KMS-11 (cell line): ENCODE data around the gene ZBTB7C.

Experiments used
- H2AFZ ChIP-seq: fragments of 200-600 bp; sonication (generic); 2 replicates; pipeline ENCODE4 v1.6.1; 2016; ENCODE audit warnings: antibody characterized with exemption, mixed run types, low read depth
- H3K27ac ChIP-seq: fragments of 200-600 bp; sonication (generic); 2 replicates; pipeline ENCODE4 v1.6.1; 2016; ENCODE audit warnings: mild to moderate bottlenecking, mixed run types
- H3K27me3 ChIP-seq: fragments of 200-600 bp; sonication (generic); 2 replicates; pipeline ENCODE4 v1.6.1; 2017; ENCODE audit warnings: mild to moderate bottlenecking, low read depth, mixed run types, moderate library complexity; ENCODE audit not compliant: insufficient read depth
- H3K36me3 ChIP-seq: fragments of 200-600 bp; sonication (generic); 2 replicates; pipeline ENCODE4 v1.6.1; 2017; ENCODE audit warnings: mild to moderate bottlenecking, mixed run types; ENCODE audit not compliant: insufficient read depth
- H3K4me1 ChIP-seq: fragments of 200-600 bp; sonication (generic); 2 replicates; pipeline ENCODE4 v1.6.1; 2016; ENCODE audit warnings: mild to moderate bottlenecking, low read depth, mixed run types; ENCODE audit not compliant: poor library complexity, severe bottlenecking
- H3K4me2 ChIP-seq: fragments of 200-600 bp; sonication (generic); 2 replicates; pipeline ENCODE4 v1.7.0; 2016; ENCODE audit warnings: mild to moderate bottlenecking, mixed run types
- H3K4me3 ChIP-seq: fragments of 200-600 bp; sonication (generic); IDR thresholded peaks from 2 replicates; pipeline ENCODE4 v1.6.1; 2017; ENCODE audit warnings: low read depth, low read length, mixed read lengths; ENCODE audit not compliant: insufficient read depth
- H3K79me2 ChIP-seq: fragments of 200-600 bp; sonication (generic); 2 replicates; pipeline ENCODE4 v1.6.1; 2016; ENCODE audit warnings: low read depth, mixed run types; ENCODE audit not compliant: insufficient read depth
- H3K9ac ChIP-seq: fragments of 200-600 bp; sonication (generic); 2 replicates; pipeline ENCODE4 v1.6.1; 2016; ENCODE audit warnings: mild to moderate bottlenecking, mixed run types
- H4K20me1 ChIP-seq: fragments of 200-600 bp; sonication (generic); 2 replicates; pipeline ENCODE4 v1.6.1; 2016; ENCODE audit warnings: mild to moderate bottlenecking, mixed run types; ENCODE audit not compliant: insufficient read depth
- CTCF ChIP-seq: fragments of 200-600 bp; sonication (generic); conservative IDR thresholded peaks from 2 replicates; pipeline ENCODE4 v1.6.1; 2017; ENCODE audit warnings: low read depth, mild to moderate bottlenecking, antibody characterized with exemption, low read length, moderate library complexity, mixed read lengths

Gene ZBTB7C

DNA sequence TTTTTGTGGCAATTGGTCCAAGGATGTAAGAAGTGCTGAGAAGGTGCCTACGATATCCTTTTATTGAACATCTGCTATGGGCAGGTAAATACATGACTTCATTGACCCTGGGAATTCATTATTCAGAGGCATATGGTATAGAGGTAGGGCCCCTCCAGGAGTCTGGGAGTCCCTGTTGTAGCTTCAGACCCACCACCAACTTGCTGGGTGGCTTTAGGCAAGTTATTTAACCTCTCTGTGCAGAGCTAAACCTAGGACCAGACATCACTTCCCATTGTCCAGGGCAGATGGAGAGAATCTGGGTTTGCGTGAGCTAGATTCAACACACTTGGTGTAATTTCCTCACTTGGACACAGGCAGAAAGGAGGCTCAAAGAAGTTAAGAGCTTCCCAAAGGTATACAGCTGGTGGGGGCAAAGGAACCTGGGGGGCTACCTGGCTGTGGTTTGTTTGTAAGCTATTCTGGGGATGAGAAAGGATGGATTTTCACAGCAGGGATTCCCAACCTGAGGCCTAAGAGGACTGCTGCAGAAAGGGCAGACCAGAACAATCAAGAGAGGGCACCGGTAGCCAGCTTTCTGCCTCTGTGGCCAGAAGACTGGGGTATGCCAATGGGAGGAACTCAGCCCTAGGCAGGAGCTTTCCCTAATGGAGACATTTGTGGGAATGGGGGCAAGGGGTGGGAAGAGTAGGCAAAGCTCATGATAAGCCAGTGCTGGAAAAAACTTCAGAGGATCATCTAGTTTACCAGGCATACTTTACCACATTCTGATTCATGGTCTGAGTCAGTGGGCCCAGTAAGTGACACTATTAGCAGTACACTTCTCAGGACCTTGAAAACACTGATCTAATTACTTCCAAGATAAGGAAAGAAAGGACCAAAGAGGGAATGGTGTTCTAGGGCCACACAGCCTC, 376.1 kb downstream of the ZBTB7C start:
- Histone ChIP-seq H4K20me1 (no peaks in the 10 kb centered on the region), H3K4me2 (no peak overlapping the region), H3K27ac (no peak overlapping the region), H3K4me1 (peaks cover 4% of the 10 kb centered on the region), H3K36me3 (no peaks in the 10 kb centered on the region), H3K9ac (no peak overlapping the region), H3K27me3 (no peaks in the 10 kb centered on the region), H2AFZ (no peak overlapping the region), H3K4me3 (no peak overlapping the region), H3K79me2 (no peaks in the 10 kb centered on the region)
- TF ChIP-seq CTCF, result no peak

DNA sequence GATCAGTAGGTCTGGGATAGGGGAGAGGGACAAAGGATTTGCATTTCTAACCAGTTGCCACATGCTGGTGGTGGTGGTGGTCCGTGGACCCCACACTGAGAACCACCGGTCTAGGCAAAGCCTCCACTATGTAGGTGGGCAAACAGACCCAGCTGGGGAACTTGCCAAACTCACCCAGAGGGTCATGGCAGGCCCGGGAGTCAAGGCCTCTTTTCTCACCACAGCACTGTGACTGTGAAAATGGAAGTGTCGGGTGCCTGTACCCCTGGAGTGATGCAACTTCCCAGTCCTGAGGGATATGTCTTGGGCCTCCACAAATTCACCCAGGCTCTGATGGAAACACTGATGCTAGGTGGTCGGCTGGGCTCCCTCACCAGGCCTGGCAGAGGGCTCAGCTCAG, 377.5 kb downstream of the ZBTB7C start:
- no peaks in the 10 kb centered on the region for H4K20me1 ChIP-seq
- H3K36me3 ChIP-seq, result no peaks in the 10 kb centered on the region
- H2AFZ ChIP-seq, result no peak overlapping the region
- H3K27me3 ChIP-seq, result no peaks in the 10 kb centered on the region
- no peak overlapping the region for H3K27ac ChIP-seq
- no peaks in the 10 kb centered on the region for H3K79me2 ChIP-seq
- H3K4me1 ChIP-seq, result peaks cover 4% of the 10 kb centered on the region
- no peak overlapping the region for H3K4me3 ChIP-seq
- H3K9ac ChIP-seq, result no peak overlapping the region
- no peak overlapping the region for H3K4me2 ChIP-seq
- TF ChIP-seq CTCF, result no peak

DNA sequence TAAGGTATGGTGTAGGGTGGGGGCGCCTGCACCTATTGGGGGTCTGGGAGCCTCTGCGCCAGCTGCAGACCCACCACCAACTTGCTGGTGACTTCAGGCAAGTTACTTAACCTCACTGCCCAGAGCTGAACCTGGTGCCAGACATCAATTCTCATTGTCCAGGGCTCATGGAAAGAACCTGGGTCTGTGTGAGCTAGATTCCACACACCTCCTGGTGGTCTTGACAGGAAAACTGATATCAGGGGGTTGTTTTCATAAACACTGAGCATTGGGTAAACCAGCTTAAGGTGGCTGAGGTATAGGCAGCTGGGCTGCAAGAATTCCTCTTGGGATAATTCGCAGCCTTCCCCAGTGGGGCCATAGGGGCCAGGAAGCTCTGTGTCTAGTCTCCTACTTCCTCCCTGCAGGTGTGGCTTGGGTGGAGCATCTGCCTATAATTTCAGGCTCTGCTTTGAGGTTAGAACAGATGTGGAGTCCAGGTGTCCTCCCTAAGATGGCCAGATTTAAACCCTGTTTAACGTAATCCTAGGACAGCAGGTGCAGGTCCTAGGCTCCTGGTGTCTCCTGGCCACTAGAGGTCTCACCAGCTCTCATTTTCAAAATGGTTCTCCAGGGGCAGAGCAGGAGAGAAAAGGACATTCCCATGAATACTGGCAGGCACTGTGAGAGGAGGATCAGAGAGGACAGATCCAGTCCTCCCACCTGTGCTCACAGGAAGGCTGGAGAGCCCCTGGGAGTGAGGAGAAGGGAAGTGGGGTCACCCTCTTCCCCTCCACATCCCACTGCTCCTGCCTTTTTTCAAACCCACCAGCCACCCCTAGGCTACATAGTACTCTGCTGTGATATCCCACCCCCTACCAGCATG, 378.3 kb downstream of the ZBTB7C start:
- no peaks in the 10 kb centered on the region for H4K20me1 ChIP-seq

More for the DNA sequence above, 378.3 kb downstream of the ZBTB7C start:
- TF ChIP-seq CTCF, result peak; percentile 87
- Histone ChIP-seq H3K4me1 (peaks cover 4% of the 10 kb centered on the region), H2AFZ (no peak overlapping the region), H3K4me2 (no peak overlapping the region), H3K27ac (no peak overlapping the region), H3K9ac (no peak overlapping the region), H3K4me3 (no peak overlapping the region), H3K27me3 (no peaks in the 10 kb centered on the region), H3K36me3 (no peaks in the 10 kb centered on the region), H3K79me2 (no peaks in the 10 kb centered on the region)
